ENCODE measurements around the gene IFT57. TPM values are rescaled to one million over a fixed set of nuclear protein-coding genes. Genes with fewer than 3 reads are reported as not detected.

The IFT57 gene
- polyA plus RNA-seq, 1 of the 3 experiments (the other 2 are of a cell fraction): 81.6 TPM

GRCh38 chr3:108219336-108219735 is 2.9 kb downstream of the IFT57 start:
- no peaks in the 10 kb centered on the region for H3K9me2 ChIP-seq
- peaks cover 11% of the 10 kb centered on the region for H3F3A ChIP-seq (replicated peaks; ENCODE audit: insufficient read depth)
- peaks cover 25% of the 10 kb centered on the region for H3K79me2 ChIP-seq (ENCODE audit: insufficient read depth)
- no peaks in the 10 kb centered on the region for H3K9me3 ChIP-seq
- no peak overlapping the region for H3K9ac ChIP-seq
- H4K20me1 ChIP-seq (ENCODE audit: insufficient read depth): no peaks in the 10 kb centered on the region
- POLR2A ChIA-PET: no interaction called here
- H3K4me2 ChIP-seq: peak overlapping the region; percentile 69; the same call in 1 of the 2 replicates
- WGBS (ENCODE audit: low lambda C conversion rate): 92% methylated on average over 9 of the region's 9 CpGs
- H3K27me3 ChIP-seq (ENCODE audit: insufficient read depth): no peaks in the 10 kb centered on the region
- no peak for TF ChIP-seq RFX5 (IDR thresholded peaks at IDR 0.05; ENCODE audit: low read length)
- TF ChIP-seq CHD2 (IDR thresholded peaks at IDR 0.05; ENCODE audit: low read length, partially characterized antibody): no peak
- no peak for TF ChIP-seq FOXJ3 (CRISPR knock-in tag; IDR thresholded peaks at IDR 0.05)
- no peak for TF ChIP-seq JUND (IDR thresholded peaks at IDR 0.05)
- no peak for TF ChIP-seq GABPA (IDR thresholded peaks at IDR 0.05; ENCODE audit: low read depth)
- no peak for TF ChIP-seq IRF3 (IDR thresholded peaks at IDR 0.05; ENCODE audit: low read depth, low read length)
- no peak for TF ChIP-seq MEF2A (IDR thresholded peaks at IDR 0.05; ENCODE audit: borderline replicate concordance, low read depth)
- TF ChIP-seq PBX3 (IDR thresholded peaks at IDR 0.05): no peak
- TF ChIP-seq TAF1 (IDR thresholded peaks at IDR 0.05; ENCODE audit: borderline replicate concordance, low read depth, low read length): no peak
- no peak for TF ChIP-seq TEAD4 (IDR thresholded peaks at IDR 0.05; ENCODE audit: borderline replicate concordance, insufficient read depth)
- TF ChIP-seq POLR2AphosphoS5 (IDR thresholded peaks at IDR 0.05; ENCODE audit: low read depth, low read length): no peak
- TF ChIP-seq EP300 (IDR thresholded peaks at IDR 0.05; ENCODE audit: borderline replicate concordance in 1 of 2, low read depth in 1 of 2, low read length in 1 of 2): no peak
- TF ChIP-seq YY1 (IDR thresholded peaks at IDR 0.05; ENCODE audit: low read depth): no peak
- no peak for TF ChIP-seq MXI1 (IDR thresholded peaks at IDR 0.05; ENCODE audit: low read depth, low read length)
- no peak for TF ChIP-seq ELF1 (IDR thresholded peaks at IDR 0.05)
- no peak for TF ChIP-seq EZH2phosphoT487 (IDR thresholded peaks at IDR 0.05; ENCODE audit: borderline replicate concordance, low read depth)
- TF ChIP-seq CTCF (IDR thresholded peaks at IDR 0.05): no peak
- TF ChIP-seq REST (IDR thresholded peaks at IDR 0.05; ENCODE audit: low read depth, low read length): no peak
- TF ChIP-seq USF2 (IDR thresholded peaks at IDR 0.05; ENCODE audit: borderline replicate concordance, low read depth, low read length): no peak
- TF ChIP-seq USF1 (IDR thresholded peaks at IDR 0.05; ENCODE audit: borderline replicate concordance, low read depth): no peak
- H3K4me3 ChIP-seq (ENCODE audit: low read depth in 2 of 2, low read length in 1 of 2): no peak overlapping the region
- CTCF ChIA-PET: interaction anchor here (1.3 kb wide), 1 partner anchor 258 kb away, joined by 3 read pairs; no protein-coding TSS in a partner anchor
- no peak for DNase-seq
- peak overlapping the region in 1 of 2 experiments; percentile 34; a peak in 1 of 4 replicates for H3K27ac ChIP-seq (ENCODE audit: low read depth in 2 of 2, low read length in 1 of 2)
- H2AFZ ChIP-seq (ENCODE audit: low read depth): no peak overlapping the region
- H3K36me3 ChIP-seq (replicated peaks in 1 of 2; ENCODE audit: control insufficient read depth in 1 of 2, insufficient read depth in 2 of 2, low read length in 1 of 2): peaks cover 14 to 19% of the 10 kb centered on the region in 2 experiments
- H3K4me1 ChIP-seq (ENCODE audit: control insufficient read depth in 1 of 2, insufficient read depth in 2 of 2, low read depth in 1 of 2, low read length in 1 of 2): peaks cover 18 to 32% of the 10 kb centered on the region in 2 experiments; a peak in 3 of 4 replicates

Measured in SK-N-SH (cell line).